B cell (primary cell): ENCODE measurements around the gene GIGYF1. TPM values are rescaled to one million over a fixed set of nuclear protein-coding genes. Genes with fewer than 3 reads are reported as not detected.

Experiments used
- ATAC-seq: fragments of 200-7000 bp; cut with Tn5 transposase; one replicate; pipeline ENCODE4 v1.10.0; 2021; ENCODE audit warnings: low read depth, mild to moderate bottlenecking, moderate number of reproducible peaks, moderate library complexity
- CTCF ChIA-PET: fragments of 350-600 bp; sonication (Branson Sonifier 250); formaldehyde crosslinking; loops from one replicate; lab custom pipeline; 2021; ENCODE audit warnings: antibody characterized with exemption, inconsistent platforms; lab: Charles Lee
- POLR2A ChIA-PET: fragments of 350-600 bp; sonication (Branson Sonifier 250); formaldehyde crosslinking; loops from one replicate; lab custom pipeline; 2021; ENCODE audit warnings: antibody characterized with exemption; lab: Charles Lee
- DNase-seq: peaks from one replicate; pipeline ENCODE4 v3.0.0; 2013
- H2AFZ ChIP-seq: 2 replicates; pipeline ENCODE4 v1.6.1; 2012; ENCODE audit warnings: mild to moderate bottlenecking, low read depth, low read length; ENCODE audit not compliant: insufficient read depth, poor library complexity, severe bottlenecking
- H3K27ac ChIP-seq, 2 donors: 1 replicate in 1 of 2; 2 replicates in 1 of 2; pipeline ENCODE4 v1.5.1; 2012 to 2013; ENCODE audit warnings: low read length in 2 of 2, mild to moderate bottlenecking in 2 of 2, moderate library complexity in 1 of 2
- H3K27me3 ChIP-seq, 4 experiments: fragments of 200-600 bp in 1 of 4; sonication (generic) in 1 of 4; replicated peaks in 1 of 4; 1 replicate in 2 of 4; 2 replicates in 2 of 4; pipeline versions ENCODE4 v1.6.1 to v1.7.0; 2013 to 2016; ENCODE audit warnings: low read length in 3 of 4, mild to moderate bottlenecking in 2 of 4, mixed read lengths in 1 of 4, moderate library complexity in 1 of 4; ENCODE audit not compliant: insufficient read depth in 4 of 4, control insufficient read depth in 3 of 4; ENCODE audit errors: control extremely low read depth in 1 of 4
- H3K36me3 ChIP-seq, 2 experiments: replicated peaks in 1 of 2; 1 replicate in 1 of 2; 2 replicates in 1 of 2; pipeline versions ENCODE4 v1.6.1 to v1.7.1; 2013; ENCODE audit warnings: low read length in 1 of 2; ENCODE audit not compliant: insufficient read depth in 2 of 2, control insufficient read depth in 1 of 2; ENCODE audit errors: control extremely low read depth in 1 of 2, extremely low read depth in 1 of 2
- H3K4me1 ChIP-seq, 2 donors: fragments of 200-600 bp in 1 of 2; sonication (generic) in 1 of 2; 1 replicate in 1 of 2; 2 replicates in 1 of 2; pipeline versions ENCODE4 v1.5.1 to v1.6.1; 2013 to 2017; ENCODE audit warnings: low read length in 2 of 2; ENCODE audit not compliant: control insufficient read depth in 2 of 2, insufficient read depth in 2 of 2
- H3K4me2 ChIP-seq: replicated peaks from 2 replicates; pipeline ENCODE3; 2012; ENCODE audit warnings: mild to moderate bottlenecking, low read depth, low read length; ENCODE audit not compliant: poor library complexity, severe bottlenecking
- H3K4me3 ChIP-seq, 5 experiments: fragments of 200-600 bp in 1 of 5; sonication (generic) in 1 of 5; 1 replicate in 3 of 5; 2 replicates in 2 of 5; pipeline versions ENCODE4 v1.5.1 to v1.7.0; 2011 to 2016; ENCODE audit warnings: low read length in 4 of 5, mild to moderate bottlenecking in 4 of 5, low read depth in 2 of 5, control low read depth in 1 of 5, moderate library complexity in 1 of 5; ENCODE audit not compliant: insufficient read depth in 1 of 5; ENCODE audit errors: control extremely low read depth in 1 of 5, extremely low read depth in 1 of 5
- H3K79me2 ChIP-seq: fragments of 200-600 bp; sonication (generic); one replicate; pipeline ENCODE4 v1.6.0; 2016; ENCODE audit warnings: low read length; ENCODE audit not compliant: control insufficient read depth, insufficient read depth
- H3K9ac ChIP-seq: fragments of 200-600 bp; sonication (generic); 2 replicates; pipeline ENCODE4 v1.6.1; 2017; ENCODE audit warnings: mild to moderate bottlenecking, low read length, moderate library complexity
- H3K9me3 ChIP-seq, 3 donors: one replicate each; pipeline versions ENCODE4 v1.6.1 to v1.7.1; 2013; ENCODE audit warnings: low read length in 2 of 3; ENCODE audit not compliant: control insufficient read depth in 2 of 3, insufficient read depth in 1 of 3; ENCODE audit errors: control extremely low read depth in 1 of 3
- H4K20me1 ChIP-seq: 2 replicates; pipeline ENCODE4 v1.6.0; 2012; ENCODE audit warnings: mild to moderate bottlenecking, low read length; ENCODE audit not compliant: insufficient read depth, control insufficient read depth, poor library complexity, severe bottlenecking
- H3K27ac Mint-ChIP-seq: one replicate; pipeline ENCODE4 v1.8.0; 2021; ENCODE audit warnings: mixed read lengths
- H3K27me3 Mint-ChIP-seq: one replicate; pipeline ENCODE4 v1.8.0; 2021; ENCODE audit warnings: mixed read lengths
- H3K4me1 Mint-ChIP-seq: one replicate; pipeline ENCODE4 v1.8.0; 2021; ENCODE audit warnings: mixed read lengths
- H3K4me3 Mint-ChIP-seq: one replicate; pipeline ENCODE4 v1.8.0; 2021; ENCODE audit warnings: mixed read lengths
- H3K9me3 Mint-ChIP-seq: one replicate; pipeline ENCODE4 v1.8.0; 2022; ENCODE audit warnings: mixed read lengths; ENCODE audit not compliant: insufficient read depth
- CTCF ChIP-seq: fragments of 200-600 bp; IDR thresholded peaks from one replicate; pipeline ENCODE4 v1.8.0; 2022; ENCODE audit warnings: antibody characterized with exemption, mild to moderate bottlenecking
- EZH2 ChIP-seq: IDR thresholded peaks from 2 replicates; pipeline ENCODE4 v1.6.1; 2012; ENCODE audit warnings: borderline replicate concordance, low read depth, mild to moderate bottlenecking, moderate library complexity, low read length; ENCODE audit not compliant: insufficient read depth, poor library complexity, severe bottlenecking
- WGBS: methylation state at CpG from one replicate; pipeline ENCODE4 v1.1.5; 2013; ENCODE audit warnings: missing lambda C conversion rate; ENCODE audit not compliant: insufficient coverage; 5-methylcytosine and 5-hydroxymethylcytosine counted together
- intact Hi-C: fragments of 100-400 bp; cut with micrococcal nuclease; formaldehyde crosslinking; loops from one replicate; pipeline ENCODE4 v1.10.0; 2022
- polyA plus RNA-seq: library from polyadenylated mRNA; depleted of rRNA; stranded (reverse); fragments of >200 nt; gene quantifications from 2 replicates; pipeline ENCODE4 v1.2.3, GENCODE V29; 2012
- total RNA-seq, 2 donors: library from RNA; stranded (reverse); fragments of 120-200 nt in 1 of 2; gene quantifications; 1 replicate in 1 of 2; 2 replicates in 1 of 2; pipeline versions ENCODE4 v1.2.3 to v1.2.4, GENCODE V29; 2013 to 2022

GIGYF1 gene
- total and polyA plus RNA-seq, 2 donors (not counting 1 experiment from before 2014, with no cell fraction given), result 45.9 to 134 TPM

GRCh38 chr7:100693312-100694097 lies 545 bp downstream of the GIGYF1 start:
- peak overlapping the region; percentile 74 for H3K9ac ChIP-seq
- no peaks in the 10 kb centered on the region for H3K9me3 Mint-ChIP-seq
- H3K9me3 ChIP-seq, result no peaks in the 10 kb centered on the region
- peak overlapping the region; percentile 53 to 79 (median 68) for H3K4me3 ChIP-seq
- no peaks in the 10 kb centered on the region for H3K27me3 ChIP-seq
- peak overlapping the region; percentile 89 for H3K4me3 Mint-ChIP-seq
- peak overlapping the region; percentile 98 for H3K4me2 ChIP-seq
- H3K4me1 Mint-ChIP-seq, result peaks cover 51% of the 10 kb centered on the region
- peaks cover 52 to 55% of the 10 kb centered on the region in 2 donors for H3K4me1 ChIP-seq
- TF ChIP-seq EZH2 (no peak), CTCF (no peak)
- under 1% methylated on average over 81 of the region's 81 CpGs for WGBS
- H3K27me3 Mint-ChIP-seq, result no peaks in the 10 kb centered on the region
- intact Hi-C loops, result loop anchor here (1.0 to 5.0 kb wide), 4 partner anchors 12 to 159 kb away; partner anchors contain the start of genes MOSPD3 and SLC12A9
- ATAC-seq (peak; percentile 39), DNase-seq (peak; percentile 41)
- POLR2A ChIA-PET, result interaction anchor here (0.6 to 4.8 kb wide), 7 partner anchors 12 to 157 kb away, joined by 3 to 29 read pairs (median 5); partner anchors contain the start of genes FBXO24, LRCH4 and POP7
- peaks cover 50% of the 10 kb centered on the region for H3K79me2 ChIP-seq
- CTCF ChIA-PET, result interaction anchor here (0.7 to 9.8 kb wide), 23 partner anchors 10 to 219 kb away, joined by 3 to 85 read pairs (median 6); partner anchors contain the start of genes FBXO24, LRCH4, MOSPD3 and POP7
- peak overlapping the region; percentile 92 for H3K27ac Mint-ChIP-seq
- H3K27ac ChIP-seq, result peak overlapping the region in 1 of 2 donors; percentile 66
- peaks cover 0 to 17% of the 10 kb centered on the region in 2 experiments for H3K36me3 ChIP-seq
- peaks cover 50% of the 10 kb centered on the region for H4K20me1 ChIP-seq
- H2AFZ ChIP-seq, result peak overlapping the region; percentile 58
